KMS-11 (cell line): ENCODE measurements around the gene CMBL.

Experiments
- H2AFZ ChIP-seq: fragments of 200-600 bp; sonication (generic); 2 replicates; pipeline ENCODE4 v1.6.1; 2016; ENCODE audit warnings: antibody characterized with exemption, mixed run types, low read depth
- H3K27ac ChIP-seq: fragments of 200-600 bp; sonication (generic); 2 replicates; pipeline ENCODE4 v1.6.1; 2016; ENCODE audit warnings: mild to moderate bottlenecking, mixed run types
- H3K27me3 ChIP-seq: fragments of 200-600 bp; sonication (generic); 2 replicates; pipeline ENCODE4 v1.6.1; 2017; ENCODE audit warnings: mild to moderate bottlenecking, low read depth, mixed run types, moderate library complexity; ENCODE audit not compliant: insufficient read depth
- H3K36me3 ChIP-seq: fragments of 200-600 bp; sonication (generic); 2 replicates; pipeline ENCODE4 v1.6.1; 2017; ENCODE audit warnings: mild to moderate bottlenecking, mixed run types; ENCODE audit not compliant: insufficient read depth
- H3K4me1 ChIP-seq: fragments of 200-600 bp; sonication (generic); 2 replicates; pipeline ENCODE4 v1.6.1; 2016; ENCODE audit warnings: mild to moderate bottlenecking, low read depth, mixed run types; ENCODE audit not compliant: poor library complexity, severe bottlenecking
- H3K4me2 ChIP-seq: fragments of 200-600 bp; sonication (generic); 2 replicates; pipeline ENCODE4 v1.7.0; 2016; ENCODE audit warnings: mild to moderate bottlenecking, mixed run types
- H3K4me3 ChIP-seq: fragments of 200-600 bp; sonication (generic); IDR thresholded peaks from 2 replicates; pipeline ENCODE4 v1.6.1; 2017; ENCODE audit warnings: low read depth, low read length, mixed read lengths; ENCODE audit not compliant: insufficient read depth
- H3K79me2 ChIP-seq: fragments of 200-600 bp; sonication (generic); 2 replicates; pipeline ENCODE4 v1.6.1; 2016; ENCODE audit warnings: low read depth, mixed run types; ENCODE audit not compliant: insufficient read depth
- H3K9ac ChIP-seq: fragments of 200-600 bp; sonication (generic); 2 replicates; pipeline ENCODE4 v1.6.1; 2016; ENCODE audit warnings: mild to moderate bottlenecking, mixed run types
- H4K20me1 ChIP-seq: fragments of 200-600 bp; sonication (generic); 2 replicates; pipeline ENCODE4 v1.6.1; 2016; ENCODE audit warnings: mild to moderate bottlenecking, mixed run types; ENCODE audit not compliant: insufficient read depth
- CTCF ChIP-seq: fragments of 200-600 bp; sonication (generic); conservative IDR thresholded peaks from 2 replicates; pipeline ENCODE4 v1.6.1; 2017; ENCODE audit warnings: low read depth, mild to moderate bottlenecking, antibody characterized with exemption, low read length, moderate library complexity, mixed read lengths

Gene CMBL

GRCh38 chr5:10330511-10331230, 23.0 kb upstream of the CMBL start:
- Histone ChIP-seq H3K4me2 (no peak overlapping the region), H3K4me3 (no peak overlapping the region), H3K79me2 (no peaks in the 10 kb centered on the region), H3K9ac (no peak overlapping the region), H4K20me1 (no peaks in the 10 kb centered on the region), H3K27me3 (no peaks in the 10 kb centered on the region), H2AFZ (no peak overlapping the region), H3K36me3 (no peaks in the 10 kb centered on the region), H3K27ac (no peak overlapping the region), H3K4me1 (no peaks in the 10 kb centered on the region)
- no peak for TF ChIP-seq CTCF

GRCh38 chr5:10329820-10330481, 22.2 kb upstream of the CMBL start:
- no peak for TF ChIP-seq CTCF
- Histone ChIP-seq H3K27ac (no peak overlapping the region), H3K4me3 (no peak overlapping the region), H3K4me2 (no peak overlapping the region), H3K79me2 (no peaks in the 10 kb centered on the region), H2AFZ (no peak overlapping the region), H3K27me3 (no peaks in the 10 kb centered on the region), H4K20me1 (no peaks in the 10 kb centered on the region), H3K4me1 (no peaks in the 10 kb centered on the region), H3K36me3 (no peaks in the 10 kb centered on the region), H3K9ac (no peak overlapping the region)

GRCh38 chr5:10329446-10329819, 21.7 kb upstream of the CMBL start:
- H3K27ac ChIP-seq = no peak overlapping the region
- H4K20me1 ChIP-seq = no peaks in the 10 kb centered on the region
- no peak for TF ChIP-seq CTCF
- no peaks in the 10 kb centered on the region for H3K36me3 ChIP-seq
- H3K4me1 ChIP-seq = no peaks in the 10 kb centered on the region
- no peak overlapping the region for H3K9ac ChIP-seq
- no peak overlapping the region for H3K4me2 ChIP-seq
- no peak overlapping the region for H3K4me3 ChIP-seq
- no peak overlapping the region for H2AFZ ChIP-seq
- H3K79me2 ChIP-seq = no peaks in the 10 kb centered on the region
- H3K27me3 ChIP-seq = no peaks in the 10 kb centered on the region

GRCh38 chr5:10328323-10328722, 20.6 kb upstream of the CMBL start:
- H3K79me2 ChIP-seq = no peaks in the 10 kb centered on the region
- no peak overlapping the region for H3K9ac ChIP-seq
- H3K4me1 ChIP-seq = no peaks in the 10 kb centered on the region
- no peak overlapping the region for H3K27ac ChIP-seq
- no peak overlapping the region for H3K4me2 ChIP-seq
- no peak overlapping the region for H3K4me3 ChIP-seq
- TF ChIP-seq CTCF = no peak
- H4K20me1 ChIP-seq = no peaks in the 10 kb centered on the region
- H2AFZ ChIP-seq = no peak overlapping the region
- no peaks in the 10 kb centered on the region for H3K36me3 ChIP-seq
- no peaks in the 10 kb centered on the region for H3K27me3 ChIP-seq
